MCF 10A (cell line): ENCODE results near the gene ERMN. TPM values are rescaled to one million over a fixed set of nuclear protein-coding genes. Genes with fewer than 3 reads are reported as not detected.

ENCODE experiments used
- BruUV-seq: library from RNA; stranded (reverse); fragments of 400-500 nt; replicated peaks from 2 replicates; lab custom pipeline; 2021; lab: Mats Ljungman, UMichigan
- CTCF ChIA-PET: fragments of 300-600 bp; sonication (Branson Sonifier 250); formaldehyde crosslinking; extraction: SDS; loops from one replicate; lab custom pipeline; 2021; ENCODE audit warnings: antibody characterized with exemption, inconsistent platforms; lab: Yijun Ruan, JAX
- POLR2A ChIA-PET: fragments of 300-600, 350-650 bp; sonication (Branson Sonifier 250); formaldehyde crosslinking; extraction: SDS; loops from one replicate; lab custom pipeline; 2020; ENCODE audit warnings: antibody characterized with exemption, inconsistent platforms; lab: Yijun Ruan, JAX
- DNase-seq: peaks from one replicate; pipeline ENCODE4 v3.0.0-alpha.2; 2018; ENCODE audit not compliant: unreplicated experiment
- H3K27ac Mint-ChIP-seq: one replicate; pipeline ENCODE4 v1.8.0; 2022; ENCODE audit warnings: mild to moderate bottlenecking, low read depth, mixed read lengths; ENCODE audit not compliant: unreplicated experiment
- H3K27me3 Mint-ChIP-seq: one replicate; pipeline ENCODE4 v1.8.0; 2022; ENCODE audit warnings: mixed read lengths; ENCODE audit not compliant: insufficient read depth, unreplicated experiment
- H3K36me3 Mint-ChIP-seq: one replicate; pipeline ENCODE4 v1.8.0; 2022; ENCODE audit warnings: mild to moderate bottlenecking, moderate library complexity, mixed read lengths; ENCODE audit not compliant: insufficient read depth, unreplicated experiment
- H3K4me1 Mint-ChIP-seq: one replicate; pipeline ENCODE4 v1.8.0; 2022; ENCODE audit warnings: mixed read lengths; ENCODE audit not compliant: insufficient read depth, unreplicated experiment
- H3K4me3 Mint-ChIP-seq: one replicate; pipeline ENCODE4 v1.8.0; 2022; ENCODE audit warnings: mild to moderate bottlenecking, moderate library complexity, mixed read lengths; ENCODE audit not compliant: unreplicated experiment
- H3K9me3 Mint-ChIP-seq: one replicate; pipeline ENCODE4 v1.8.0; 2022; ENCODE audit warnings: mixed read lengths; ENCODE audit not compliant: unreplicated experiment
- intact Hi-C: fragments of 100-400 bp; cut with micrococcal nuclease; formaldehyde crosslinking; loops from 2 replicates; pipeline ENCODE4 v1.14.1; 2022
- total RNA-seq: library from RNA; stranded (reverse); gene quantifications from 2 replicates; pipeline ENCODE4 v1.2.3, GENCODE V29; 2022
- TF ChIP-seq, protein P1 (sequence below): fragments of 200-600 bp; IDR thresholded peaks from one replicate; pipeline ENCODE4 v1.8.0; 2022; ENCODE audit warnings: antibody characterized with exemption, mild to moderate bottlenecking; ENCODE audit not compliant: unreplicated experiment

Gene ERMN
- total RNA-seq, 1 experiment from 2014 or later: not detected

DNA sequence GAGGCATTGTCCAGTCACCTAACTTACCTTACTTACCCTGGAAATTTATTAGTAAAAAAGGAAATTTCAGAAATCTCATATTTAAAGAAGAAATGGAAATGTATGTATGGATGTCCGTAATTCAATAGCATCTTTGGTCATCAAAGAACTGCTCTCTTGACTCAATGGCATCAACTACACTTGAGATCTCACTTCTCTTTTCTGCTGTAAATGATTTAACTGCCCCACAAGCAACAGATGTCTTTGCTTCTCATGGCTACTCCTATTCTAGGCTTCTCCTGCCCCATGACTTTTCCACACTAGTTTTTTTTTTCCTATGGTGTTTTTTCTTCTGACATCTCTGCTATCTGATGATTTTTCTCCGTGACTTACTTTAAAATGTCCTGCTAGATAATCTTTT lies 34.0 kb upstream of the ERMN start:
- TF ChIP-seq, protein P1, sequence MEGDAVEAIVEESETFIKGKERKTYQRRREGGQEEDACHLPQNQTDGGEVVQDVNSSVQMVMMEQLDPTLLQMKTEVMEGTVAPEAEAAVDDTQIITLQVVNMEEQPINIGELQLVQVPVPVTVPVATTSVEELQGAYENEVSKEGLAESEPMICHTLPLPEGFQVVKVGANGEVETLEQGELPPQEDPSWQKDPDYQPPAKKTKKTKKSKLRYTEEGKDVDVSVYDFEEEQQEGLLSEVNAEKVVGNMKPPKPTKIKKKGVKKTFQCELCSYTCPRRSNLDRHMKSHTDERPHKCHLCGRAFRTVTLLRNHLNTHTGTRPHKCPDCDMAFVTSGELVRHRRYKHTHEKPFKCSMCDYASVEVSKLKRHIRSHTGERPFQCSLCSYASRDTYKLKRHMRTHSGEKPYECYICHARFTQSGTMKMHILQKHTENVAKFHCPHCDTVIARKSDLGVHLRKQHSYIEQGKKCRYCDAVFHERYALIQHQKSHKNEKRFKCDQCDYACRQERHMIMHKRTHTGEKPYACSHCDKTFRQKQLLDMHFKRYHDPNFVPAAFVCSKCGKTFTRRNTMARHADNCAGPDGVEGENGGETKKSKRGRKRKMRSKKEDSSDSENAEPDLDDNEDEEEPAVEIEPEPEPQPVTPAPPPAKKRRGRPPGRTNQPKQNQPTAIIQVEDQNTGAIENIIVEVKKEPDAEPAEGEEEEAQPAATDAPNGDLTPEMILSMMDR: no peak
- H3K9me3 Mint-ChIP-seq: peaks cover 9% of the 10 kb centered on the region
- peaks cover 22% of the 10 kb centered on the region for H3K4me1 Mint-ChIP-seq
- ChIA-PET CTCF (no interaction called here), POLR2A (no interaction called here)
- H3K4me3 Mint-ChIP-seq: no peak overlapping the region
- no peaks in the 10 kb centered on the region for H3K27me3 Mint-ChIP-seq
- H3K36me3 Mint-ChIP-seq: no peaks in the 10 kb centered on the region
- no peak overlapping the region for H3K27ac Mint-ChIP-seq
- no TSS peak for BruUV-seq
- no peak for DNase-seq
- intact Hi-C loops: no loop called here

DNA sequence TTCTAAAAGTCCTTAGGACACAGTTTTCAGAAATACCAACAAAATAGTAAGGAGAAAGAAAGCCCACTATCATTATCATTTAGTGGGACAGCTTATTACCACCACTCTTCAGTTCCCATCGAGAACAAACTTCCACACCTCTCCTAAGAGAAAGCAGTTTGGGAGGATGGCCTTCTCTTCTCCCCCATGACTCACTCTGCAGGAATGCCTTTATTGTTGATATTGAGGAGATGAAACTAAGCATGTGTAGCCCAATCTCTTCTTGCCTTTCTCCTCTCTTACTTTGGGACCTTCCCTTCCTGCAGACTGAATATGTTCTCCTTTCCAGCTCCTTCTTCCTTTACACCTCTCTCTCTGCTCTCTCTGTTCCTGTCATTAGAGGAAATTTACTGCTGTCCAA lies 30.0 kb upstream of the ERMN start:
- ChIA-PET CTCF (interaction anchor here (0.6 to 1.6 kb wide), 3 partner anchors 19 to 53 kb away, joined by 3 to 7 read pairs (median 6); no protein-coding TSS in a partner anchor), POLR2A (interaction anchor here (0.9 kb wide), 1 partner anchor 9 kb away, joined by 3 read pairs; no protein-coding TSS in a partner anchor)
- no TSS peak for BruUV-seq
- peak overlapping the region; percentile 0 for H3K27ac Mint-ChIP-seq
- H3K4me3 Mint-ChIP-seq: no peak overlapping the region
- H3K36me3 Mint-ChIP-seq: no peaks in the 10 kb centered on the region
- TF ChIP-seq, protein P1: no peak
- DNase-seq: peak; percentile 48
- H3K4me1 Mint-ChIP-seq: peaks cover 10% of the 10 kb centered on the region
- H3K9me3 Mint-ChIP-seq: no peaks in the 10 kb centered on the region
- H3K27me3 Mint-ChIP-seq: no peaks in the 10 kb centered on the region
- intact Hi-C loops: no loop called here

DNA sequence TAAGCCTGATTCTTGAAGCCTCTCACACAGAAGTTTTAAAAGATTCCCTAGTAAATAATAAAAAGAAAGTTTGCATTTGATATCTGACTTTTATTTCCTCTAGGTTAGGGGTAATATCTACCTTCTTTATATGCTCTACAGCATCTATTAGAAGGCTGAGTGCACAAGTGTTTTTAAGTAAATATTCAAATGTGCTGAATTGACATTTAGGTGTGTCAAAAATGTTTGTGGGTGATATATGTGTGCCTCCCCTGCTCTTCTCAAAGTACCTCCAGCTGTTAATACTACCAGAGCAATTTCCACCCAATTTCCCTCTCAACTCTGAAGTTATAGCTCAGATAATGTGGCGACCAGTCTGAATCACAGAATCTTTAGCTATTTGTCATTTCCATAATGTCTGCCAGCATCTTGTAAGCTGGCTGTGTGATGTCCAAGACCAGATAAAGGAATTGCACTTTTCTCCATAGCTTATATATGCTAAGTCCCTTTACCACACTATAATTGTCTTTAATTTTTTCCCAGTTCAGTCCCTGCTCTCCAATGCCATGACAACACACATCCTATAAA lies 24.4 kb upstream of the ERMN start:
- Mint-ChIP-seq H3K9me3 (no peaks in the 10 kb centered on the region), H3K4me1 (no peaks in the 10 kb centered on the region), H3K36me3 (no peaks in the 10 kb centered on the region), H3K4me3 (no peak overlapping the region), H3K27ac (no peak overlapping the region), H3K27me3 (no peaks in the 10 kb centered on the region)
- no peak for DNase-seq
- TF ChIP-seq, protein P1: no peak
- no TSS peak for BruUV-seq
- intact Hi-C loops: no loop called here
- POLR2A ChIA-PET: no interaction called here
- CTCF ChIA-PET: interaction anchor here (1.4 to 5.2 kb wide), 4 partner anchors 14 to 23 kb away, joined by 4 to 62 read pairs (median 12); no protein-coding TSS in a partner anchor

DNA sequence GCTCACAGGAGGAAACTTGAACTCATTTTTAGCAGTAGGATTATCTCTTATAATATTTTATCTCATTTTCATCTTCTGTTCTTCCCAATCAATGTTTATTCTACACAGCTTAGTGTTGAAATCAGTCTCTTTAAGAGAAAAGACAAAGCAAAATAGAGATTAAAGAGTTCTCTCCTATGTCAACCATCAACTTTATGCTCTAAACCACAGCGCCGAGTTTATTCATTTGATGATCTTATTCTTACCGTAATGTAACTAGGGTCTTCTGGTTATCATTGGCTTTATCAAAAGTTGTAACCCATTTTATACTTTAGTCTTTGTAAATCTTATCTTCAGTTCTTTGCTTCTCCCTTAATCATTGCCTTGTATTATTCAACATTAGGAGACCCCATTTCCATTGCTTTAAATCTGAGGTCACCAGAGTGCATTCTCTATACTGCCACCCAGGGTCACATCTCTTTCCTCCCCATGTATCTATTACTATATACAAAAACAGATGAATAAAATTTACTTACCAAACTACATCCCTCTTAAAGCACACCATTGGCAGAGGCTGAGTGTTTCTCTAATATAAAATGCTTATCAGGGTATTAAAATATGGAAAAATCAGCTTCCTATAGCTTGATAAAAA lies 22.8 kb upstream of the ERMN start:
- Mint-ChIP-seq H3K27ac (no peak overlapping the region), H3K36me3 (no peaks in the 10 kb centered on the region), H3K4me3 (no peak overlapping the region), H3K4me1 (no peaks in the 10 kb centered on the region), H3K9me3 (peaks cover 7% of the 10 kb centered on the region), H3K27me3 (no peaks in the 10 kb centered on the region)
- DNase-seq: no peak
- POLR2A ChIA-PET: no interaction called here
- CTCF ChIA-PET: interaction anchor here (0.6 to 5.2 kb wide), 3 partner anchors 13 to 120 kb away, joined by 3 to 62 read pairs (median 12); no protein-coding TSS in a partner anchor
- intact Hi-C loops: no loop called here
- TF ChIP-seq, protein P1: no peak
- no TSS peak for BruUV-seq
